ENCODE results near the gene ZNF648. TPM values are rescaled to one million over a fixed set of nuclear protein-coding genes. Genes with fewer than 3 reads are reported as not detected.
A peak's percentile ranks its signal among the peaks of the same experiment; 100 is the strongest.
"Not testable (repeated sequence)": the region's sequence is repeated elsewhere in the genome, so short reads cannot be mapped to it uniquely, and the experiment has no call there.

ZNF648 gene
- total RNA-seq, 4 donors from 2014 or later, result 0.14 to 0.48 TPM; not detected in 2

DNA sequence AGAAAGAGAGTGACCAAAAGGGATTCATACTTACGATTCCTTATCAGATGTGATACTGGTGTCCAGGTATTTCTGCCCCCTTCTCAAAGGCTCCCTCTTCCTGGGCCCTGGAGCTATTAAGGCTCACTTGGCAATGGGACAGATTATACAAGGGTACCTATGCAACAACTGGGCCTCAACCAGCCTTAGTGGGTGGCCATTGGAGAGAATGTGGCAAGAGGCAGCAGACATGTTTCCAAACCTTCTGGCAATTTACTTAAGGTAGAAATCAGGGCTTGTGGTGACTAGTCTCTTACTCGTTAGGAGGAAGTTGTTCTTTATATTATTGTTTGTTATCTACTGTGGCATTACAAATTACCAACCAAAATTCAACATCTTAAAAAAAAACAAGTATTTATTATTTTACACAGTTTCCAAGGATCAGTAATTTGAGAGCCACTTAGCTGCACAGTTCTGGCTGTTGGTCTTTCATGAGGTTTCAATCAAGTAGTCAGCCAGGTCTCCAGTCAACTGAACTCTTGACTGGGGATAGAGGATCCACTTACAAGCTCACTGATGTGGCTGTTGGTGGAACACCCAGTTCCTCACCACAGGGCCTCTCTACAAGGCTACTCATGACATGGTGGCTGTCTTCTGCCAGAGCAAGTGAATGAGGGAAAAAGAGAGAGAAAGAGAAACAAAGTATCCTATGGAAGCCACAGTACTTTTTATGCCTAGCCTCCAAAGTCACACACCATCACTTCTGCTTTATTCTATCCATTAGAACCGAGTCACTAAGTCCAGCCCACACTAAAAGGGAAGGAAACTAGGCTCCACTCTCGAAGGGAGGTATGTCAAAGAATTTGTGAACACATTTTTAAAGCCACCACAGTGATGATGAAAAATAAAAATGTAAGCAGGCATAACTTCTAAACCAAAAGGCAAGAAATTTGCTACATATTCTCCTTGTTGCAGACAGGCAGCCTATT lies 10.7 kb downstream of the ZNF648 start:
- H3K4me3 ChIP-seq, result no peak overlapping the region
- no peak for DNase-seq
- no peaks in the 10 kb centered on the region for H3K36me3 ChIP-seq
- H3K27ac ChIP-seq, result no peak overlapping the region
- intact Hi-C loops (cut with DNase I; ENCODE audit: low total_unique reads), result no loop called here
- H3K27me3 ChIP-seq, result no peaks in the 10 kb centered on the region
- WGBS, 2 donors (ENCODE audit: low coverage in 1 of 2), result 62 to 71% methylated on average over 3 to 4 of the region's 4 CpGs
- TF ChIP-seq POLR2AphosphoS5 (IDR thresholded peaks at IDR 0.05) (no peak), POLR2A (IDR thresholded peaks at IDR 0.05) (no peak), EP300 (IDR thresholded peaks at IDR 0.05; ENCODE audit: low read depth) (no peak)
- TF ChIP-seq, protein P1, sequence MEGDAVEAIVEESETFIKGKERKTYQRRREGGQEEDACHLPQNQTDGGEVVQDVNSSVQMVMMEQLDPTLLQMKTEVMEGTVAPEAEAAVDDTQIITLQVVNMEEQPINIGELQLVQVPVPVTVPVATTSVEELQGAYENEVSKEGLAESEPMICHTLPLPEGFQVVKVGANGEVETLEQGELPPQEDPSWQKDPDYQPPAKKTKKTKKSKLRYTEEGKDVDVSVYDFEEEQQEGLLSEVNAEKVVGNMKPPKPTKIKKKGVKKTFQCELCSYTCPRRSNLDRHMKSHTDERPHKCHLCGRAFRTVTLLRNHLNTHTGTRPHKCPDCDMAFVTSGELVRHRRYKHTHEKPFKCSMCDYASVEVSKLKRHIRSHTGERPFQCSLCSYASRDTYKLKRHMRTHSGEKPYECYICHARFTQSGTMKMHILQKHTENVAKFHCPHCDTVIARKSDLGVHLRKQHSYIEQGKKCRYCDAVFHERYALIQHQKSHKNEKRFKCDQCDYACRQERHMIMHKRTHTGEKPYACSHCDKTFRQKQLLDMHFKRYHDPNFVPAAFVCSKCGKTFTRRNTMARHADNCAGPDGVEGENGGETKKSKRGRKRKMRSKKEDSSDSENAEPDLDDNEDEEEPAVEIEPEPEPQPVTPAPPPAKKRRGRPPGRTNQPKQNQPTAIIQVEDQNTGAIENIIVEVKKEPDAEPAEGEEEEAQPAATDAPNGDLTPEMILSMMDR (IDR thresholded peaks at IDR 0.05), result no peak
- H3K4me1 ChIP-seq, result no peaks in the 10 kb centered on the region
- H3K9me3 ChIP-seq, result peaks cover 0 to 6% of the 10 kb centered on the region in 2 donors
- in situ Hi-C loops (cut with MboI; ENCODE audit: low pct_ligation_motif_present in 1 of 4, low pct_unique_long_range_greater_than_20kb in 1 of 4, low sequenced_read_pairs in 3 of 4), result loop anchor here in 2 of 4 donors (25.0 kb wide), 1 partner anchor 563 kb away; the partner anchor contains the start of gene CACNA1E (in 2 of the 2)

DNA sequence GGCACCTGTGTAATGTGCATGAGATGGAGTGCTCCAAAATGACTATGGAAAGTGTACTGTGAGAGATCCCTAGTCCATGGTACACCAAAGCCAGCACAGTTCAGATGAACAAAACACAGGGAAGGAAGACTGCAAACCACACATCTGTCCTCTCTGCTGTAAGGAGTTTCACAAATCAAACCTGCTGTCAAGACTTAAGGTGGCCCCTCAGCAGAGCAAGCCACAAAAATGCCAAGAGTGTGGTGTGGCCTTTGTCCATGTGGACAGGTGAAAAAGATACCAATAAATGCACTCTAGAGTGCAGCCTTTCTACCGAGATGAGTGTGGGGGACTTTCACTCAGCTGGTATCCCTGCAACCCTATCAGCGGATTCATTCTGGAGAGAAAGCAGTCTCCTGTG lies 12.9 kb downstream of the ZNF648 start:
- intact Hi-C loops (cut with DNase I; ENCODE audit: low total_unique reads), result no loop called here
- H3K27me3 ChIP-seq, result no peaks in the 10 kb centered on the region
- WGBS, 2 donors (ENCODE audit: low coverage in 1 of 2), result 79% methylated on average over 2 of the region's 2 CpGs; no CpG with 5 or more reads in 1 of the 2 donors
- in situ Hi-C loops (cut with MboI; ENCODE audit: low pct_ligation_motif_present in 1 of 4, low pct_unique_long_range_greater_than_20kb in 1 of 4, low sequenced_read_pairs in 3 of 4), result no loop called here
- TF ChIP-seq, protein P1 (IDR thresholded peaks at IDR 0.05), result no peak
- TF ChIP-seq EP300 (IDR thresholded peaks at IDR 0.05; ENCODE audit: low read depth) (no peak), POLR2AphosphoS5 (IDR thresholded peaks at IDR 0.05) (no peak), POLR2A (IDR thresholded peaks at IDR 0.05) (no peak)
- DNase-seq, result no peak
- H3K4me1 ChIP-seq, result no peaks in the 10 kb centered on the region
- H3K36me3 ChIP-seq, result no peaks in the 10 kb centered on the region
- no peak overlapping the region for H3K4me3 ChIP-seq
- H3K27ac ChIP-seq, result no peak overlapping the region
- H3K9me3 ChIP-seq, result peaks cover 5 to 13% of the 10 kb centered on the region in 2 donors

DNA sequence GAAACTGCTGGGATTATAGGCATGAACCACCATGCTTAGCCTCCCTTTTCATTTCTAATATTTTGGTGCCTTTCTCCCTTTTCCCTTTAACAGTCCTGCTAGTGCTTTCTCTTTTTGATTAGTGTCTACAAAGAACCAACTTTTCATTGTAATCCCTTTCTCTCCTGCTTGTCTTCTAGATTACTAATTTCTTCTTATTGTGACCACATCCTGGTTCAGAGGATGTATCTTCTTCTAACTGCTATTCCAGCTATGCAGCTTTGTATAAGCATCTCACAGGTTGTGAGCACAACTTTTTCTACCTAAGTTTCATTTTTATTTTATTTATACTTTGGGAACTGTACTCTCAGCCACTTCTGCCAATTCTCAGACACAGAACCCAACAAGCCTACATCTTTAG lies 14.7 kb downstream of the ZNF648 start:
- H3K4me1 ChIP-seq, result no peaks in the 10 kb centered on the region
- H3K4me3 ChIP-seq, result no peak overlapping the region
- H3K36me3 ChIP-seq, result no peaks in the 10 kb centered on the region
- no peak for TF ChIP-seq POLR2A (IDR thresholded peaks at IDR 0.05)
- no peak for TF ChIP-seq EP300 (IDR thresholded peaks at IDR 0.05; ENCODE audit: low read depth)
- H3K27ac ChIP-seq, result no peak overlapping the region
- H3K9me3 ChIP-seq, result peaks cover 5 to 13% of the 10 kb centered on the region in 2 donors
- in situ Hi-C loops (cut with MboI; ENCODE audit: low pct_ligation_motif_present in 1 of 4, low pct_unique_long_range_greater_than_20kb in 1 of 4, low sequenced_read_pairs in 3 of 4) (no loop called here), intact Hi-C loops (cut with DNase I; ENCODE audit: low total_unique reads) (no loop called here)
- no peak for DNase-seq
- H3K27me3 ChIP-seq, result no peaks in the 10 kb centered on the region

DNA sequence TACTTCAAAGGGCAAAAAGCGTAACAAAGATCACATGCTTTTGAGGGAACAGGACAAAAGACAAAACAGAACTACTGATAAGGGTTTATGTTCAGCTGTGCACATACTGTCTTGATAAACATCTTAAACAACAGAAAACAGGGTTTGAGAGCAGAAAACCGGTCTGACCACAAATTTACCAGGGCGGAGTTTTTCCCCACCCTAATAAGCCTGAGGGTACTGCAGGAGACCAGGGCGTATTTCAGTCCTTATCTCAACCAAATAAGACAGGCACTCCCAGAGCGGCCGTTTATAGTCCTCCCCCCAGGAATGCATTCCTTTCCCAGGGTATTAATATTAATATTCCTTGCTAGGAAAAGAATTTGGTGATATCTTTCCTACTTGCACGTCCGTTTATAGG lies 16.0 kb downstream of the ZNF648 start:
- 67 to 69% methylated on average over 8 of the region's 8 CpGs for WGBS, 2 donors (ENCODE audit: low coverage in 1 of 2)
- in situ Hi-C loops (cut with MboI; ENCODE audit: low pct_ligation_motif_present in 1 of 4, low pct_unique_long_range_greater_than_20kb in 1 of 4, low sequenced_read_pairs in 3 of 4); H3K36me3 ChIP-seq; H3K4me1 ChIP-seq; H3K4me3 ChIP-seq; intact Hi-C loops (cut with DNase I; ENCODE audit: low total_unique reads); H3K27me3 ChIP-seq; H3K27ac ChIP-seq; DNase-seq: not testable (repeated sequence)
- H3K9me3 ChIP-seq, result peaks cover 5 to 13% of the 10 kb centered on the region in 2 donors

DNA sequence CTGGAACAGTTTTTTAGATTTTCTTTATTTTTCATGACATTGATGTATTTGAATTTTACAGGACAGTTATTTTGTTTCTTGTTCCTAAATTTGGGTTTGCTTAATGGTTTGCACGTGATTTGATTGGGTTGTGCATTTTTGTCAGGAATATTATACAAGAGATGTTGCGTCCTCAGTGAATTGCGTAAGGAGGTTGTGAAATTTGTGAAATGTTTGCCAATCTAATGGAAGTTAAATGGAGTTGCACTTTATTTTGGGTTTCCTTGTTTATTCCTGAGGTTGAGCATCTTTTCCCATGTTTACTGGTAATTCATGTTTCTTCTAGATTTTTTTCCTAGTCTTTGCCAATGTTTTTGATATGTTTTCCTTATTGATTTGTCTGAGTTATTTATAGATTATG lies 19.9 kb downstream of the ZNF648 start:
- in situ Hi-C loops (cut with MboI; ENCODE audit: low pct_ligation_motif_present in 1 of 4, low pct_unique_long_range_greater_than_20kb in 1 of 4, low sequenced_read_pairs in 3 of 4) (no loop called here), intact Hi-C loops (cut with DNase I; ENCODE audit: low total_unique reads) (loop anchor here (5.0 kb wide), 1 partner anchor 1261 kb away; no protein-coding TSS in a partner anchor)
- no peak for DNase-seq
- no peaks in the 10 kb centered on the region for H3K4me1 ChIP-seq
- 46 to 71% methylated on average over 3 of the region's 3 CpGs for WGBS, 2 donors (ENCODE audit: low coverage in 1 of 2)
- no peaks in the 10 kb centered on the region for H3K36me3 ChIP-seq
- no peak overlapping the region for H3K4me3 ChIP-seq
- peak in 1 of 3 donors; percentile 50 for TF ChIP-seq POLR2AphosphoS5 (IDR thresholded peaks at IDR 0.05)
- TF ChIP-seq, protein P1 (IDR thresholded peaks at IDR 0.05), result no peak
- H3K27me3 ChIP-seq, result no peaks in the 10 kb centered on the region
- peaks cover 5 to 13% of the 10 kb centered on the region in 2 donors for H3K9me3 ChIP-seq
- H3K27ac ChIP-seq, result no peak overlapping the region

Measured in transverse colon (tissue), 4 donors.